CMK (cell line): ENCODE measurements around the gene FBXW8.
A peak's percentile ranks its signal among the peaks of the same experiment; 100 is the strongest.
"Not testable (repeated sequence)": the region's sequence is repeated elsewhere in the genome, so short reads cannot be mapped to it uniquely, and the experiment has no call there.

Source experiments
- DNase-seq: peaks from one replicate; pipeline ENCODE4 v3.0.0-alpha.2; 2010; ENCODE audit warnings: low read depth

FBXW8 gene

GRCh38 chr12:117053597-117054201 lies 142.9 kb downstream of the FBXW8 start:
- no peak for DNase-seq

GRCh38 chr12:117054279-117054678 lies 143.5 kb downstream of the FBXW8 start:
- DNase-seq, result no peak

- DNase-seq, result not testable (repeated sequence)
These were observed 146.9 kb downstream of the FBXW8 start for GRCh38 chr12:117057626-117058025.

- no peak for DNase-seq
These were observed 147.8 kb downstream of the FBXW8 start for GRCh38 chr12:117058442-117059072.

- DNase-seq, result no peak
These were observed 148.4 kb downstream of the FBXW8 start for GRCh38 chr12:117059156-117059555.

GRCh38 chr12:117060246-117060928 lies 149.6 kb downstream of the FBXW8 start:
- DNase-seq, result no peak

- DNase-seq, result no peak
These were observed 150.2 kb downstream of the FBXW8 start for GRCh38 chr12:117060929-117061305.

GRCh38 chr12:117061555-117062079 lies 150.9 kb downstream of the FBXW8 start:
- DNase-seq, result no peak

GRCh38 chr12:117063162-117063911 lies 152.6 kb downstream of the FBXW8 start:
- peak; percentile 79 for DNase-seq

- DNase-seq, result no peak
These were observed 153.3 kb downstream of the FBXW8 start for GRCh38 chr12:117064049-117064448.

GRCh38 chr12:117064596-117064995 lies 153.8 kb downstream of the FBXW8 start:
- peak; percentile 56 for DNase-seq

GRCh38 chr12:117067016-117067415 lies 156.3 kb downstream of the FBXW8 start:
- no peak for DNase-seq

- no peak for DNase-seq
These were observed 156.9 kb downstream of the FBXW8 start for GRCh38 chr12:117067638-117068037.

- no peak for DNase-seq
These were observed 157.7 kb downstream of the FBXW8 start for GRCh38 chr12:117068492-117068891.

- DNase-seq, result no peak
These were observed 158.5 kb downstream of the FBXW8 start for GRCh38 chr12:117069101-117069797.

GRCh38 chr12:117069926-117070900 lies 159.5 kb downstream of the FBXW8 start:
- peak; percentile 96 for DNase-seq

- no peak for DNase-seq
These were observed 160.3 kb downstream of the FBXW8 start for GRCh38 chr12:117071009-117071408.

- DNase-seq, result no peak
These were observed 161.4 kb downstream of the FBXW8 start for GRCh38 chr12:117072106-117072505.

GRCh38 chr12:117072736-117073490 lies 162.2 kb downstream of the FBXW8 start:
- DNase-seq, result no peak

GRCh38 chr12:117073611-117074010 lies 162.9 kb downstream of the FBXW8 start:
- no peak for DNase-seq
